HL-60 (cell line): Measurements from ENCODE around the gene PRELID2.

Experiments
- GABPA ChIP-seq: IDR thresholded peaks from 2 replicates; pipeline ENCODE4 v1.6.1; 2012; ENCODE audit warnings: low read depth
- POLR2AphosphoS5 ChIP-seq: IDR thresholded peaks from 2 replicates; pipeline ENCODE4 v1.6.1; 2012; ENCODE audit warnings: low read depth
- TF ChIP-seq, protein P1 (sequence below): IDR thresholded peaks from one replicate; pipeline ENCODE4 v1.5.1; 2011; ENCODE audit warnings: low read length, control low read depth, inconsistent platforms; ENCODE audit not compliant: insufficient read depth

DNA sequence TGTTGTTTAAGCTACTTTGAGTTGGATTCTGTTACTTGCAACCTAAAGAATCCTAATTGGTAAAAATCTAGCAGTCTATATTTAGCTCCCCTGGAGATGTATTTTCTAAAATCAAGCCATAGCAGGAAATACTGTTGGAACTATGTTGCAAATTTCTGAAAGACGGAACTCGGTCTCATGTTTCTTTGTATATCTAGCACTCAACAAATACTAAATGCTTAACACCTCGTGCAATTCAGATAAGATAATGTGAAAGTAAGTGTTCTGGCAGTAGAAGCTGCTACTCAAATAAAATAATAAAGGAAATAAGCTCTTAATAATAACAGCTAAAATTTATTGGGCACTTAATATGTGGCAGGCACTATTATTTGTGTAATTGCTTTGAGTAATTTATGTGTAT lies 10.9 kb upstream of the PRELID2 start:
- TF ChIP-seq, protein P1, sequence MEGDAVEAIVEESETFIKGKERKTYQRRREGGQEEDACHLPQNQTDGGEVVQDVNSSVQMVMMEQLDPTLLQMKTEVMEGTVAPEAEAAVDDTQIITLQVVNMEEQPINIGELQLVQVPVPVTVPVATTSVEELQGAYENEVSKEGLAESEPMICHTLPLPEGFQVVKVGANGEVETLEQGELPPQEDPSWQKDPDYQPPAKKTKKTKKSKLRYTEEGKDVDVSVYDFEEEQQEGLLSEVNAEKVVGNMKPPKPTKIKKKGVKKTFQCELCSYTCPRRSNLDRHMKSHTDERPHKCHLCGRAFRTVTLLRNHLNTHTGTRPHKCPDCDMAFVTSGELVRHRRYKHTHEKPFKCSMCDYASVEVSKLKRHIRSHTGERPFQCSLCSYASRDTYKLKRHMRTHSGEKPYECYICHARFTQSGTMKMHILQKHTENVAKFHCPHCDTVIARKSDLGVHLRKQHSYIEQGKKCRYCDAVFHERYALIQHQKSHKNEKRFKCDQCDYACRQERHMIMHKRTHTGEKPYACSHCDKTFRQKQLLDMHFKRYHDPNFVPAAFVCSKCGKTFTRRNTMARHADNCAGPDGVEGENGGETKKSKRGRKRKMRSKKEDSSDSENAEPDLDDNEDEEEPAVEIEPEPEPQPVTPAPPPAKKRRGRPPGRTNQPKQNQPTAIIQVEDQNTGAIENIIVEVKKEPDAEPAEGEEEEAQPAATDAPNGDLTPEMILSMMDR: no peak
- no peak for TF ChIP-seq GABPA
- no peak for TF ChIP-seq POLR2AphosphoS5
